ENCODE results near the gene MTCL3.

The MTCL3 gene

GRCh38 chr6:127451388-127451787 lies 67.7 kb downstream of the MTCL3 start:
- H3K4me3 ChIP-seq (ENCODE audit: low read depth, low read length), result no peak overlapping the region
- DNase-seq (ENCODE audit: low read depth), result no peak
- no peak for TF ChIP-seq CTCF (IDR thresholded peaks at IDR 0.05; ENCODE audit: insufficient read depth, low read depth, low read length, missing control alignments)

- TF ChIP-seq CTCF (IDR thresholded peaks at IDR 0.05; ENCODE audit: insufficient read depth, low read depth, low read length, missing control alignments), result no peak
- DNase-seq (ENCODE audit: low read depth), result no peak
- H3K4me3 ChIP-seq (ENCODE audit: low read depth, low read length), result no peak overlapping the region
Observed at GRCh38 chr6:127447780-127448179, 71.4 kb downstream of the MTCL3 start.

- TF ChIP-seq CTCF (IDR thresholded peaks at IDR 0.05; ENCODE audit: insufficient read depth, low read depth, low read length, missing control alignments), result no peak
- no peak for DNase-seq (ENCODE audit: low read depth)
- H3K4me3 ChIP-seq (ENCODE audit: low read depth, low read length), result no peak overlapping the region
Observed at GRCh38 chr6:127446356-127446755, 72.8 kb downstream of the MTCL3 start.

GRCh38 chr6:127441881-127442280 lies 77.3 kb downstream of the MTCL3 start:
- no peak for TF ChIP-seq CTCF (IDR thresholded peaks at IDR 0.05; ENCODE audit: insufficient read depth, low read depth, low read length, missing control alignments)
- no peak for DNase-seq (ENCODE audit: low read depth)
- H3K4me3 ChIP-seq (ENCODE audit: low read depth, low read length), result no peak overlapping the region

GRCh38 chr6:127439718-127440117 lies 79.4 kb downstream of the MTCL3 start:
- DNase-seq (ENCODE audit: low read depth), result no peak
- no peak overlapping the region for H3K4me3 ChIP-seq (ENCODE audit: low read depth, low read length)
- TF ChIP-seq CTCF (IDR thresholded peaks at IDR 0.05; ENCODE audit: insufficient read depth, low read depth, low read length, missing control alignments), result no peak

- H3K4me3 ChIP-seq (ENCODE audit: low read depth, low read length), result no peak overlapping the region
- TF ChIP-seq CTCF (IDR thresholded peaks at IDR 0.05; ENCODE audit: insufficient read depth, low read depth, low read length, missing control alignments), result no peak
- no peak for DNase-seq (ENCODE audit: low read depth)
Observed at GRCh38 chr6:127436578-127437110, 82.5 kb downstream of the MTCL3 start.

GRCh38 chr6:127435626-127436220 lies 83.4 kb downstream of the MTCL3 start:
- TF ChIP-seq CTCF (IDR thresholded peaks at IDR 0.05; ENCODE audit: insufficient read depth, low read depth, low read length, missing control alignments), result no peak
- no peak overlapping the region for H3K4me3 ChIP-seq (ENCODE audit: low read depth, low read length)
- no peak for DNase-seq (ENCODE audit: low read depth)

All from GM12865 (cell line).